GM13977 (cell line): ENCODE data around the gene NCLN.
"Not testable (repeated sequence)": the region's sequence is repeated elsewhere in the genome, so short reads cannot be mapped to it uniquely, and the experiment has no call there.

Experiments
- DNase-seq: peaks from one replicate; pipeline ENCODE4 v3.0.0; 2012; ENCODE audit warnings: low spot score
- in situ Hi-C: fragments of 300-500 bp; cut with MboI; formaldehyde crosslinking; loops from one replicate; pipeline ENCODE4 v1.12.0; 2022; ENCODE audit warnings: low sequenced_read_pairs, low pct_unique_long_range_greater_than_20kb, mixed read lengths, inconsistent platforms; ENCODE audit not compliant: unreplicated experiment
- TF ChIP-seq, protein P1 (sequence below): IDR thresholded peaks from 2 replicates; pipeline ENCODE4 v1.5.1; 2012; ENCODE audit warnings: mild to moderate bottlenecking, control low read depth; ENCODE audit not compliant: insufficient read depth; ENCODE audit errors: extremely low read depth, missing control alignments

The NCLN gene

DNA sequence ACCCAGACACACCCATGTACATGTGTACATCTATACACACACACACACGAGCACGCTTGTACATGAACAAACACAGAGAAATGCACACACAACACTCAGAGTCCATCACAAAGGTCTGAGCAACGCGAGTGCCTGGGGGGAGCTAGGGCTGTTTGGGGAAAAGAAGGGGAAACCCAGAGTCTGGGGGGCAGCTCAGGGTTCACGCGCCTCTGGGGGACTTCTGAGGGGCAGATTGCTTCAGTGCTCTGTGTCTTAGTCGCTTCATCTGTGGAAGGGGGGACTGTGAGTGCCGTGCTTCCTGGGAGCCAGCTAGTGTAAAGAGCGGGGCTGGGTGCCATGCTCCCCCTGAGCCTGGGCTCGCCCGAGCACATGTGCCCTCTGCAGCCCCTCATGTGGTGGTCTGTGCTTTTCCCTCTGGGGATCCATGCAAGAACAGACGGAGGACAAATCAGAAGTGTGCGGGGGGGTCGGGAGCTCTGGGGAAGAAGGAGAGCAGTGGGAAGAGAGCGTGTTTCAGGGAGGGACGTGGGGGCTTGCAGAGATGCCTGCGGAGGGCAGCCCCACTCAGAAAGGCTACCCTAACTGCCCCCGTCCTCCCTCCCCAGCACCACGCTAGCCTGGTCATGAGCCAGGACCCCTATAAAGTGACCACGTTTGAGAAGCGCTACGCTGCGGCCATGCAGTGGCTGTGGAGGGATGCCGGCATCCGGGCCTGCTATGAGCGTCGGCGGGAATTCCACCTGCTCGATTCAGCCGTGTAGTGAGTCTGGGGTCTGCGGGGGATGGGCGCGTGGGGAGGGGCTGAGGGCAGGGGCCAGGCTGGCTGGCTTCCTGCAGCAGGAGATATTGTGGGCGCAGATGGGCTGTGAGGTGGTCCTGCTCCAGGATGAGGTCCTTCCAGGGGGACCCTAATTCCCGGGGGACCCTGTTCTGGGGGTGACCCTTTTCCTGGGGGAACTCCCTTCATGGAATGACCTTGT lies 35.9 kb upstream of the NCLN start:
- DNase-seq, result peak; percentile 44
- in situ Hi-C loops, result no loop called here
- TF ChIP-seq, protein P1, sequence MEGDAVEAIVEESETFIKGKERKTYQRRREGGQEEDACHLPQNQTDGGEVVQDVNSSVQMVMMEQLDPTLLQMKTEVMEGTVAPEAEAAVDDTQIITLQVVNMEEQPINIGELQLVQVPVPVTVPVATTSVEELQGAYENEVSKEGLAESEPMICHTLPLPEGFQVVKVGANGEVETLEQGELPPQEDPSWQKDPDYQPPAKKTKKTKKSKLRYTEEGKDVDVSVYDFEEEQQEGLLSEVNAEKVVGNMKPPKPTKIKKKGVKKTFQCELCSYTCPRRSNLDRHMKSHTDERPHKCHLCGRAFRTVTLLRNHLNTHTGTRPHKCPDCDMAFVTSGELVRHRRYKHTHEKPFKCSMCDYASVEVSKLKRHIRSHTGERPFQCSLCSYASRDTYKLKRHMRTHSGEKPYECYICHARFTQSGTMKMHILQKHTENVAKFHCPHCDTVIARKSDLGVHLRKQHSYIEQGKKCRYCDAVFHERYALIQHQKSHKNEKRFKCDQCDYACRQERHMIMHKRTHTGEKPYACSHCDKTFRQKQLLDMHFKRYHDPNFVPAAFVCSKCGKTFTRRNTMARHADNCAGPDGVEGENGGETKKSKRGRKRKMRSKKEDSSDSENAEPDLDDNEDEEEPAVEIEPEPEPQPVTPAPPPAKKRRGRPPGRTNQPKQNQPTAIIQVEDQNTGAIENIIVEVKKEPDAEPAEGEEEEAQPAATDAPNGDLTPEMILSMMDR, result no peak

DNA sequence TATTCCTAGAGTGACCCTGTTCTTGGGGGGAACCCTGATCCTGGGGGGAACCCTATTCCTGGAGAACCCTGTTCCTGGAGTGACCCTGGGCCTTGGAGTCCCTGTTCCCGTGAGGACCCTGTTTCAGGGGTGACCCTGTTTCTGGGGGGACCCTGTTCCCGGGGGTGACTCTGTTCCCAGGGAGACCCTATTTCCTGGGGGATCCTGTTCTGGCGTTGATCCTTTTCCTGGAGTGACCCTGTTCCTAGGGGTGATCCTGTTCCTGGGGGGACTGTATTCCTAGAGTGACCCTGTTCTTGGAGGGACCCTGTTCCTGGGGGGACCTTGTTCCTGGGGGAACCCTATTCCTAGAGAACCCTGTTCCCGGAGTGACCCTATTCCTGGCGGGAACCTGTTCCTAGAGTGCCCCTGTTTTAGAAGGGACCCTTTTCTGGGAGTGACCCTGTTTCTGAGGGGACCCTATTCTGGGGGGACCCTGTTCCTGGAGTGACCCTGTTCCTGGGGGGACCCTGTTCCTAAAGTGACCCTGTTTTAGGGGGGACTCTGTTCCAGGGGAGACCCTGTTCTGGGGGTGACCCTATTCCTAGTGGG lies 34.9 kb upstream of the NCLN start:
- no peak for DNase-seq
- in situ Hi-C loops, result no loop called here
- TF ChIP-seq, protein P1, result no peak

DNA sequence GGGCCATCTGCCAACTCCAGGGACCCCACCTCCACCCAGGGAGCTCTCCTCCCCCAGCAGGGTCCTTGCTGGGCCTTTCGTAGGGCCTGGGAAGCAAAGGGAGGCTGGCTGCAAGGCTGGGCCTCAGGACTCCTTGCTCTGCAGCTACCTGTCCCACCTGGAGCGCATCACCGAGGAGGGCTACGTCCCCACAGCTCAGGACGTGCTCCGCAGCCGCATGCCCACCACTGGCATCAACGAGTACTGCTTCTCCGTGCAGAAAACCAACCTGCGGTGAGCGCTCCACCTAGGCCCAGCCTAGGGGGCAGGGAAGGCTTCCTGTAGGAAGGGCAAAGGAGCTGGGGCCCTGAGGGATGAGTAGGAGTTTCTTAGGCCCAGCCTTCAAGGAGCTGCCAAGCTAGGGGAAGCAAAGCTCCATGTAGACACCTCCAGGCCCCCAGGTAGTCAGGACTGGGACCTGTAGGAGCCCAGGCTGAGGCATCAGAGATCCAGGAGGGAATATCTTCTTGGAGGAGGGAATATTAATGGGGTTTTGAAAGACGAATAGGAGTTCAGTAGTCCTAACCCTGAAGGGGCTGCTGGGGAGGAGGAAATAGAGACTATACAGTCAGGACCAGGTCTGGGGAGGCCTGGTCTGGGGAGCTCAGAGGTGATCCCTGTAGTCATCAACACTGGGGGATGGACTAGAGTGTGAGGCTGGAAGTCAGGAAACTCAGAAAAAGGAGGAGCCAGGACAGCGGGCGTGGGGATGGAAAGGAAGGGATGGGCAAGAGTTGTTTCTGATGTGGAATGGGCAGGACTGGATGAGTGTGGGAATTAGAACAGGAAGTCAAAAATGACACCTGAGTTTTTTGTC lies 33.9 kb upstream of the NCLN start:
- TF ChIP-seq, protein P1, result no peak
- no peak for DNase-seq
- in situ Hi-C loops, result no loop called here

DNA sequence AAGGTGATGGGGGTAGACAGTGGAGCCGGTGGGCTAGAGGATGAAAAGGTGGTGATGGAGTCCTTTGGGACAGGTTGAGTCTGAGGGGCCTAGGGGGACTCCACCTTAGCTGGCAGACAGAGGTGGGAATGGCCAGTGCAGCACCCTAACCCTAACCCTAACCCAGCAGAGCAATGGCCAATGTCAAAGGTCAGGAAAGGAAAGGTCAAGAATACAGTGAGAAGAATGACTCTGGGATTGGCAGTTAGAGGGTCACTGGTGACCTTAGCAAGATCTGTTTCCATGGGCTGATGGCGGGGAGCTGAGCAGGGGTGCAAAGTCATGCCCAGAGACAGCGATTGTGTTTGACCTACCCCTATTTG lies 33.3 kb upstream of the NCLN start:
- TF ChIP-seq, protein P1, result no peak
- DNase-seq, result no peak
- in situ Hi-C loops, result no loop called here

DNA sequence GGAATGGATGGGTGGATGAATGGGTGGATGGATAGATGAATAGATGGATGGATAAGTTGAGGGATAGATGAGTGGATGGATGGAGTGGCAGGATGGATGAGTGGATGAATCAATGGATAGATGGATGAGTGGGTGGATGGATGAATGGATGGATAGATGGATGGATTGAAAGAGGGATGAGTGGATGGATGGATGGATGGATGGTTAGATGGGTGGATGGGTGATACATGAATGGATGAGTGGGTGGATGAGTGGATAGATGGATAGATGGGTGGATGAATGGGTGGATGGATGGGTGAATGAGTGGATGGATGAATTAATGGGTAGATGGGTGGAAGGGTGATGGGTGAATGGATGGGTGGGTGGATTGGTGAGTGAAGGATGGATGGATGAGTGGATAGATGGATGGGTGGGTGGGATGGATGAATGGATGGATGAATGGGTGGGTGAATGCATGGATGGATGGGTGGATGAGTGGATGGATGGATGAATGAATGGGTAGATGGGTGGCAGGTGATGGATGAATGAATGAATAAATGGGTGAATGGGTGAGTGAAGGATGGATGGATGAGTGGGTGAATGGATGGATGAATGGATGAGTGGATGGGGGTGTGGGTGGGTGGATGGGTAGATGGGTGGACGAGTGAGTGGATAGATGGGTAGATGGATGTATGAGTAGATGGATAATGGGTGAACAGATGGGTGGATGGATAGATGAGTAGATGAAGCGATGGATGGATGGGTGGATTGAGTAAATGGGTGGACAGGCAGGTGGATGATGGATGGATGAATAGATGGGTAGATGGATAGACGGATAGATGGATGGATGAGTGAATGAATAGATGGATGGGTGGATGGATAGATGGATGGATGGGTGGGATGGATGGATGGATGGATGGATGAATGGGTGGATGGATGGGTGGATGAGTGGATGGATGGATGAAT lies 32.2 kb upstream of the NCLN start:
- no peak for DNase-seq
- TF ChIP-seq, protein P1, result no peak
- in situ Hi-C loops, result no loop called here

DNA sequence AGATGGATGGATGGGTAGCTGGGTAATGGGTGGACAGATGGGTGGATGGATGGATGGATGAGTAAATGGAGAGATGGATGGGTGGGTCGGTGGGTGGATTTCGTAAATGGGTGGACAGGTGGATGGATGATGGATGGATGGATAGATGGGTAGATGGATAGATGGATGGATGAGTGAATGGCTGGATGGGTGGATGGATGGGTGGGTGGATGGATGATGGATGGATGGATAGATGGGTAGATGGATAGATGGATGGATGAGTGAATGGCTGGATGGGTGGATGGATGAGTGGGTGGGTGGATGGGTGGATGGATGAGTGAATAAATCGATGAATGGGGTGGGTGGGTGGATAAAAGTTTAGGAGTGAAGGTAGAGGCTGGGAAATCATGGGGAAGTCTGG lies 31.3 kb upstream of the NCLN start:
- in situ Hi-C loops, result not testable (repeated sequence)

More for the DNA sequence above, 31.3 kb upstream of the NCLN start:
- not testable (repeated sequence) for DNase-seq
